ENCODE data around the gene CPSF3. TPM values are rescaled to one million over a fixed set of nuclear protein-coding genes. Genes with fewer than 3 reads are reported as not detected.

CPSF3 gene
- total and polyA plus RNA-seq, 2 donors (not counting 1 experiment from before 2014, with no cell fraction given), result 13.0 to 28.4 TPM

GRCh38 chr2:9518780-9519179 is 95.3 kb downstream of the CPSF3 start:
- Mint-ChIP-seq H3K27ac (no peak overlapping the region), H3K9me3 (ENCODE audit: insufficient read depth) (no peaks in the 10 kb centered on the region), H3K27me3 (no peaks in the 10 kb centered on the region), H3K4me1 (no peaks in the 10 kb centered on the region), H3K4me3 (no peak overlapping the region)
- ChIA-PET CTCF (interaction anchor here (0.6 kb wide), 1 partner anchor 20 kb away, joined by 3 read pairs; no protein-coding TSS in a partner anchor), POLR2A (interaction anchor here (0.6 to 0.7 kb wide), 2 partner anchors 16 to 67 kb away, joined by 6 to 8 read pairs; no protein-coding TSS in a partner anchor)
- Histone ChIP-seq H2AFZ (ENCODE audit: insufficient read depth, low read depth, low read length, poor library complexity, severe bottlenecking) (no peak overlapping the region), H3K9me3 (ENCODE audit: control extremely low read depth in 1 of 3, control insufficient read depth in 2 of 3, insufficient read depth in 1 of 3, low read length in 2 of 3) (no peaks in the 10 kb centered on the region), H3K4me2 (replicated peaks; ENCODE audit: low read depth, low read length, poor library complexity, severe bottlenecking) (no peak overlapping the region), H3K36me3 (replicated peaks in 1 of 2; ENCODE audit: control extremely low read depth in 1 of 2, control insufficient read depth in 1 of 2, extremely low read depth in 1 of 2, insufficient read depth in 2 of 2, low read length in 1 of 2) (peaks cover 1 to 65% of the 10 kb centered on the region in 2 experiments), H3K9ac (ENCODE audit: low read length) (no peak overlapping the region), H3K79me2 (ENCODE audit: control insufficient read depth, insufficient read depth, low read length) (peaks cover 15% of the 10 kb centered on the region), H4K20me1 (ENCODE audit: control insufficient read depth, insufficient read depth, low read length, poor library complexity, severe bottlenecking) (peaks cover 5% of the 10 kb centered on the region), H3K4me3 (ENCODE audit: control extremely low read depth in 1 of 5, extremely low read depth in 1 of 5, insufficient read depth in 1 of 5, low read depth in 2 of 5, low read length in 4 of 5) (no peak overlapping the region), H3K27ac (ENCODE audit: low read length in 2 of 2) (no peak overlapping the region), H3K27me3 (replicated peaks in 1 of 4; ENCODE audit: control extremely low read depth in 1 of 4, control insufficient read depth in 3 of 4, insufficient read depth in 4 of 4, low read length in 3 of 4) (no peaks in the 10 kb centered on the region), H3K4me1 (ENCODE audit: control insufficient read depth in 2 of 2, insufficient read depth in 2 of 2, low read length in 2 of 2) (no peaks in the 10 kb centered on the region)
- DNase-seq, result no peak
- ATAC-seq (ENCODE audit: low read depth), result no peak
- 95% methylated on average over 2 of the region's 7 CpGs for WGBS (ENCODE audit: insufficient coverage)
- intact Hi-C loops (cut with micrococcal nuclease), result no loop called here
- TF ChIP-seq EZH2 (IDR thresholded peaks at IDR 0.05; ENCODE audit: borderline replicate concordance, insufficient read depth, low read depth, low read length, poor library complexity, severe bottlenecking) (no peak), CTCF (IDR thresholded peaks at IDR 0.05) (no peak)

- Histone ChIP-seq H3K4me1 (ENCODE audit: control insufficient read depth in 2 of 2, insufficient read depth in 2 of 2, low read length in 2 of 2) (no peaks in the 10 kb centered on the region), H3K36me3 (replicated peaks in 1 of 2; ENCODE audit: control extremely low read depth in 1 of 2, control insufficient read depth in 1 of 2, extremely low read depth in 1 of 2, insufficient read depth in 2 of 2, low read length in 1 of 2) (peaks cover 1 to 67% of the 10 kb centered on the region in 2 experiments), H3K27ac (ENCODE audit: low read length in 2 of 2) (no peak overlapping the region), H3K27me3 (replicated peaks in 1 of 4; ENCODE audit: control extremely low read depth in 1 of 4, control insufficient read depth in 3 of 4, insufficient read depth in 4 of 4, low read length in 3 of 4) (no peaks in the 10 kb centered on the region), H3K4me3 (ENCODE audit: control extremely low read depth in 1 of 5, extremely low read depth in 1 of 5, insufficient read depth in 1 of 5, low read depth in 2 of 5, low read length in 4 of 5) (no peak overlapping the region), H3K9ac (ENCODE audit: low read length) (no peak overlapping the region), H4K20me1 (ENCODE audit: control insufficient read depth, insufficient read depth, low read length, poor library complexity, severe bottlenecking) (peaks cover 5% of the 10 kb centered on the region), H3K79me2 (ENCODE audit: control insufficient read depth, insufficient read depth, low read length) (peaks cover 15% of the 10 kb centered on the region), H2AFZ (ENCODE audit: insufficient read depth, low read depth, low read length, poor library complexity, severe bottlenecking) (no peak overlapping the region), H3K9me3 (ENCODE audit: control extremely low read depth in 1 of 3, control insufficient read depth in 2 of 3, insufficient read depth in 1 of 3, low read length in 2 of 3) (no peaks in the 10 kb centered on the region), H3K4me2 (replicated peaks; ENCODE audit: low read depth, low read length, poor library complexity, severe bottlenecking) (no peak overlapping the region)
- peak overlapping the region; percentile 5 for H3K27ac Mint-ChIP-seq
- 100% methylated on average over 2 of the region's 2 CpGs for WGBS (ENCODE audit: insufficient coverage)
- TF ChIP-seq CTCF (IDR thresholded peaks at IDR 0.05) (no peak), EZH2 (IDR thresholded peaks at IDR 0.05; ENCODE audit: borderline replicate concordance, insufficient read depth, low read depth, low read length, poor library complexity, severe bottlenecking) (no peak)
- ATAC-seq (ENCODE audit: low read depth), result no peak
- DNase-seq, result no peak
- H3K9me3 Mint-ChIP-seq (ENCODE audit: insufficient read depth), result no peaks in the 10 kb centered on the region
- H3K4me3 Mint-ChIP-seq, result no peak overlapping the region
- H3K4me1 Mint-ChIP-seq, result no peaks in the 10 kb centered on the region
- intact Hi-C loops (cut with micrococcal nuclease), result no loop called here
- H3K27me3 Mint-ChIP-seq, result no peaks in the 10 kb centered on the region
- POLR2A ChIA-PET, result no interaction called here
- CTCF ChIA-PET, result no interaction called here
These were observed 95.8 kb downstream of the CPSF3 start for GRCh38 chr2:9519250-9519649.

Other genes with a start within 250 kb of the CPSF3 start
- gene ASAP2, start 216.8 kb upstream of the CPSF3 start, total RNA-seq, result not detected in 2 replicates
- gene ASAP2, start 216.8 kb upstream of the CPSF3 start, polyA plus RNA-seq, result 0.04 TPM in 2 replicates
- 42.8 and 47.1 TPM in 2 replicates for gene ITGB1BP1, start 126 bp upstream of the CPSF3 start, total RNA-seq
- 25.7 and 31.2 TPM in 2 replicates for gene ITGB1BP1, start 126 bp upstream of the CPSF3 start, polyA plus RNA-seq
- 47.1 and 54.8 TPM in 2 replicates for gene IAH1, start 50.9 kb downstream of the CPSF3 start, total RNA-seq
- gene IAH1, start 50.9 kb downstream of the CPSF3 start, polyA plus RNA-seq, result 25.1 and 33.3 TPM in 2 replicates
- gene ADAM17, start 132.2 kb downstream of the CPSF3 start, total RNA-seq, result 57.8 and 60.5 TPM in 2 replicates
- 13.9 and 18.1 TPM in 2 replicates for gene ADAM17, start 132.2 kb downstream of the CPSF3 start, polyA plus RNA-seq
- gene YWHAQ, start 207.3 kb downstream of the CPSF3 start, total RNA-seq, result 119 and 126 TPM in 2 replicates
- gene YWHAQ, start 207.3 kb downstream of the CPSF3 start, polyA plus RNA-seq, result 68.7 and 93.3 TPM in 2 replicates

Measured in B cell (primary cell).